ENCODE results near the gene LRRC59. TPM values are rescaled to one million over a fixed set of nuclear protein-coding genes. Genes with fewer than 3 reads are reported as not detected.

LRRC59 gene
- total RNA-seq, 2 donors from 2014 or later: 57.6 to 63.6 TPM

DNA sequence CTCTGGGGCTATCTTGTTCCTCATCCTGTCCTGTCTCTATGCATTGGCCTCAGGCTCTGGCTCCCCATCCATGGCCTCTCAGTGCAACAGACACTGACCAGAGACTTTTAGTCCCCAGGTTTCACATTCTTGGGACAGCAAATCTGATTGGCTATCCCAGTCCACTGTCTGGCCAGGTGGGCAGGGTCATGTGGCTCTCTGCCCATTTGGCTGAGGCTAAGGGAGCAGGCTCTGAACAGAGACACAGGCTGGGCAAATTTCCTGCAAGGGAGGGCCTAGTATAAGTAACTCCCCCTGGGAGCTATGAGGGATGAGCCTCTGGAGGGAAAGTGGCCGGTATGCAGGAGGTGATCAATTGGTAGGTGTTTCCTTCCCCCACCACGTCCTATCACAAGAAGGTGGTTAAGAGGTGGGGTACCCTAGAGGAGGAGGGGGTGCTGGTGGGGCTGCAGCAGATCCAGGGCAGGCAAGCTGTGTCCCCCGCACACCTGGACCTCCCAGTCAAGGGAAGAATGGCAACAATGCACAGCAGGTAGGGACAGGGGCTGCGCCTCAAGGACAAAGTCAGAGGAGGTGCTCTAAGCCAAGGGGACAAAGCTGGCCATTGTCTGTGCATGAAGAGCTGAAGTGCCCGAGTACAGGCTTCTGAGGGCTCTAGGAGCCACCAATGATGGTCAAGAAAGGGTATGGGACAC is 38.2 kb downstream of the LRRC59 start:
- Mint-ChIP-seq H3K27me3 (ENCODE audit: low read depth) (no peaks in the 10 kb centered on the region), H3K27ac (no peak overlapping the region), H3K4me1 (ENCODE audit: low read depth) (peaks cover 10% of the 10 kb centered on the region), H3K4me3 (no peak overlapping the region), H3K9me3 (no peaks in the 10 kb centered on the region), H3K36me3 (ENCODE audit: insufficient read depth in 2 of 2) (no peaks in the 10 kb centered on the region)
- ATAC-seq (replicated peaks in 1 of 2): no peak
- no peak for DNase-seq

DNA sequence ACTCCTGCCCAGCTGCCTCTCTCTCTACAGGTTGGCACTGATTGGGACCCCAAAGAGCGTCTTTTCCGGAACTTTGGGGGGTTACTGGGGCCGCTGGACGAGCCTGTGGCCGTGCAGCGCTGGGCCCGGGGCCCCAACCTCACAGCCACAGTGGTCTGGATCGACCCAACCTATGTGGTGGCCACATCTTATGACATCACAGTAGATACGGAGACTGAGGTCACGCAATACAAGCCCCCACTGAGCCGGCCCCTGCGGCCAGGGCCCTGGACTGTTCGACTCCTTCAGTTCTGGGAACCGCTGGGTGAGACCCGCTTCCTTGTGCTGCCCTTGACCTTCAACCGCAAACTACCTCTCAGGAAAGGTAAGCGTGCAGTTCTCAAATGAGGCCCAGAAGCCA is 39.1 kb downstream of the LRRC59 start:
- Mint-ChIP-seq H3K4me3 (no peak overlapping the region), H3K27ac (no peak overlapping the region), H3K36me3 (ENCODE audit: insufficient read depth in 2 of 2) (no peaks in the 10 kb centered on the region), H3K4me1 (ENCODE audit: low read depth) (peaks cover 10% of the 10 kb centered on the region), H3K9me3 (no peaks in the 10 kb centered on the region), H3K27me3 (ENCODE audit: low read depth) (no peaks in the 10 kb centered on the region)
- no peak for DNase-seq
- no peak for ATAC-seq (replicated peaks in 1 of 2)

DNA sequence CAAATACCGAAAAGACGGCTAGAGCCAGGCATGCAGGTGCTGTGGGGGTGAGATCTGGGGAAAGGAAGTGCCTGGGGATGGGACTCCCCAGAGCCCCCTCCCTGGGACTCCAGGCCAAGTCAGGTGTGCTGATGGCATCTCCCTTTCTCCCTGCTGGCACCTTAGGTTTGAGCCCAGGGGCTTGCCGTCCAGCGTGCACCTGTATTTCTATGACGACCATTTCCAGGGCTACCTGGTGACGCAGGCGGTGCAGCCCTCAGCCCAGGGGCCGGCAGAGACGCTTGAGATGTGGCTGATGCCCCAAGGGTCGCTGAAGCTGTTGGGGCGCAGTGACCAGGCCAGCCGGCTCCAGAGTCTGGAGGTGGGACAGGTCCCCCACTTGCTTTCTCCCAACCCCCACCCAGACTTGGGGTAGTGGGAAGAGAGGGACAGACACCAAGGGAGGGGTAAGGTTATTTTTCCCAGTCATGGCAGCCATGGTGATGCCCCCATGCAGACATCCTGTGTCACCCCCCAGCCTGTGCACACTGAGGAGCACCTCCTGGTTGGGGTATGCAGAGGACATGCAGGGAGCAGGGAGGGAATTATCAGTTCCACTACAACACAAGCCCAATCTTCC is 40.3 kb downstream of the LRRC59 start:
- no peak for ATAC-seq (replicated peaks in 1 of 2)
- no peaks in the 10 kb centered on the region for H3K36me3 Mint-ChIP-seq (ENCODE audit: insufficient read depth in 2 of 2)
- peaks cover 4% of the 10 kb centered on the region for H3K4me1 Mint-ChIP-seq (ENCODE audit: low read depth)
- no peak for DNase-seq
- H3K4me3 Mint-ChIP-seq: no peak overlapping the region
- H3K9me3 Mint-ChIP-seq: no peaks in the 10 kb centered on the region
- H3K27ac Mint-ChIP-seq: no peak overlapping the region
- no peaks in the 10 kb centered on the region for H3K27me3 Mint-ChIP-seq (ENCODE audit: low read depth)

DNA sequence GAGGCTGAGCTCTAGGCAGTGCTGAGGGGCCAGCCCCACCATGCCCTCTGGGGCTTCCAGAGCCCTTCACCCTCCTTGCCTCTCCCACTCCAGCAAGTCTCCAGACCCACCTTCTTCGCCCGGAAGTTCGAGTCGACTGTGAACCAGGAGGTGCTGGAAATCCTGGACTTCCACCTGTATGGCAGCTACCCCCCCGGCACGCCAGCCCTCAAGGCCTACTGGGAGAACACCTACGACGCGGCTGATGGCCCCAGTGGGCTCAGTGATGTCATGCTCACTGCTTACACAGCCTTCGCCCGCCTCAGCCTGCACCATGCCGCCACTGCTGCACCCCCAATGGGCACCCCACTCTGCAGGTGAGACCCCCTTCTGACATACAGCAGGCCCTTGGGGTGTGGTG is 40.9 kb downstream of the LRRC59 start:
- no peaks in the 10 kb centered on the region for H3K4me1 Mint-ChIP-seq (ENCODE audit: low read depth)
- DNase-seq (no peak), ATAC-seq (replicated peaks in 1 of 2) (no peak)
- H3K27me3 Mint-ChIP-seq (ENCODE audit: low read depth): no peaks in the 10 kb centered on the region
- H3K36me3 Mint-ChIP-seq (ENCODE audit: insufficient read depth in 2 of 2): no peaks in the 10 kb centered on the region
- no peak overlapping the region for H3K4me3 Mint-ChIP-seq
- no peaks in the 10 kb centered on the region for H3K9me3 Mint-ChIP-seq
- no peak overlapping the region for H3K27ac Mint-ChIP-seq

DNA sequence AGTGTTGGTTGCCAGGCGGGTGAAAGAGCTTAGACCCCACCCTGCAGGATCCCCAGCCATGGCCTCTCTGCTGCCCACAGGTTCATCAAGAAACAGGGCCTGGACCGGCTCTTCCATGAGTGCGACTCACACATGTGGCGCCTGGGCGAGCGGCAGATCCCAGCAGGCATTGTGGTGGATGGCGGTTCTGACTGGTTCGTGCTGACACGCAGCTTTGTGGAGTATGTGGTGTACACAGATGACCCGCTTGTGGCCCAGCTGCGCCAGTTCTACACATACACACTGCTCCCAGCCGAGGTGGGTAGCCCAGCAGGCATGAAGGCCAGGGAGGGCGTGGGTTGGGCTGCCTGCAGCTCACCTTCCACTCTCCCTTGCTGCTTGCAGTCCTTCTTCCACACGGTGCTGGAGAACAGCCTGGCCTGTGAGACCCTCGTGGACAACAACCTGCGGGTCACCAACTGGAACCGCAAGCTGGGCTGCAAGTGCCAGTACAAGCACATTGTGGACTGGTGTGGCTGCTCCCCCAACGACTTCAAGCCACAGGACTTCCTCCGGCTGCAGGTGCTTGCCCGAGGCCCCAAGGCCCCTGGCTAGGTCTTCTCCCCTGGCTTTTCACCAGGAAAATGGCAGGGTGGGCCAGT is 41.5 kb downstream of the LRRC59 start:
- Mint-ChIP-seq H3K4me1 (ENCODE audit: low read depth) (peaks cover 4% of the 10 kb centered on the region), H3K9me3 (no peaks in the 10 kb centered on the region), H3K27ac (no peak overlapping the region), H3K27me3 (ENCODE audit: low read depth) (no peaks in the 10 kb centered on the region), H3K36me3 (ENCODE audit: insufficient read depth in 2 of 2) (no peaks in the 10 kb centered on the region), H3K4me3 (no peak overlapping the region)
- DNase-seq: no peak
- no peak for ATAC-seq (replicated peaks in 1 of 2)

DNA sequence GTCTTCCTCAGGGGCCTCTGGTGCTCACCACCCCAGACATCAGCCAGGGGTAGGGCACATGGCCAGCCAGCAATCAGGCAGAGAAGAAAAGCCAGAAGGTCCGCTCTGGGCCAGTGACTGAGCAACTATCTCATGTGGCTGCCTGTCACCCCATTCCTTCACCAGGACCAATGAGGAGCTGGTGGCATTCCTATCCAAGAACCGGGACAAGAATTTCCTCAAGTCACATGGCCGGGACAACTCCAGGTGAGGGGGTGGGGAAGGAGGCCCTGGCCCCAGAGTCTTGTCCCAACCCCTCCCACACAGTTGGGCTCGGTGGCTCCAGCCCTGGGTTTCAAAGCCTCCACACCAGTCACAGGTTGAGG is 42.0 kb downstream of the LRRC59 start:
- Mint-ChIP-seq H3K36me3 (ENCODE audit: insufficient read depth in 2 of 2) (no peaks in the 10 kb centered on the region), H3K27me3 (ENCODE audit: low read depth) (no peaks in the 10 kb centered on the region), H3K27ac (no peak overlapping the region), H3K9me3 (no peaks in the 10 kb centered on the region), H3K4me1 (ENCODE audit: low read depth) (peaks cover 9% of the 10 kb centered on the region), H3K4me3 (no peak overlapping the region)
- DNase-seq (no peak), ATAC-seq (replicated peaks in 1 of 2) (no peak)

- H3K36me3 Mint-ChIP-seq (ENCODE audit: insufficient read depth in 2 of 2): no peaks in the 10 kb centered on the region
- no peak overlapping the region for H3K4me3 Mint-ChIP-seq
- H3K9me3 Mint-ChIP-seq: no peaks in the 10 kb centered on the region
- H3K27ac Mint-ChIP-seq: no peak overlapping the region
- H3K27me3 Mint-ChIP-seq (ENCODE audit: low read depth): no peaks in the 10 kb centered on the region
- DNase-seq: no peak
- no peak for ATAC-seq (replicated peaks in 1 of 2)
- H3K4me1 Mint-ChIP-seq (ENCODE audit: low read depth): peaks cover 10% of the 10 kb centered on the region
Observed at GRCh38 chr17:50354776-50355175, 42.5 kb downstream of the LRRC59 start.

DNA sequence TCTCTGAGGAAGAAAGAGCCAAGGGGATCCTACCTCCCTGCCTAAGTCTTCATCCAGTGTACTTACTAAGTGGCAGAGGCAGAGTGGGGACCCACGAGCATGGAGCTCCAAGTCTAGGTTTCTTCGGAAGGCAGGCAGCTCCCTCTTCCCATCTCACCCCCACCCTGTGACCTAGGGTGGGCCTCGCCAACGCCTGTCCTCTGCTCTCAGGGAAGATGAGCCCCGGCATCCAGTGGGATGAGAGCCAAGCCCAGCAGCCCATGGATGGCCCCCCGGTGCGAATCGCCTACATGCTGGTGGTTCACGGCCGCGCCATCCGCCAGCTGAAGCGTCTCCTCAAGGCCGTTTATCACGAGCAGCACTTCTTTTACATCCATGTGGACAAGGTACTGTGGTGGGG is 43.1 kb downstream of the LRRC59 start:
- Mint-ChIP-seq H3K27me3 (ENCODE audit: low read depth) (no peaks in the 10 kb centered on the region), H3K27ac (no peak overlapping the region), H3K4me3 (no peak overlapping the region), H3K9me3 (no peaks in the 10 kb centered on the region), H3K36me3 (ENCODE audit: insufficient read depth in 2 of 2) (no peaks in the 10 kb centered on the region), H3K4me1 (ENCODE audit: low read depth) (peaks cover 12% of the 10 kb centered on the region)
- DNase-seq: no peak
- ATAC-seq (replicated peaks in 1 of 2): no peak

DNA sequence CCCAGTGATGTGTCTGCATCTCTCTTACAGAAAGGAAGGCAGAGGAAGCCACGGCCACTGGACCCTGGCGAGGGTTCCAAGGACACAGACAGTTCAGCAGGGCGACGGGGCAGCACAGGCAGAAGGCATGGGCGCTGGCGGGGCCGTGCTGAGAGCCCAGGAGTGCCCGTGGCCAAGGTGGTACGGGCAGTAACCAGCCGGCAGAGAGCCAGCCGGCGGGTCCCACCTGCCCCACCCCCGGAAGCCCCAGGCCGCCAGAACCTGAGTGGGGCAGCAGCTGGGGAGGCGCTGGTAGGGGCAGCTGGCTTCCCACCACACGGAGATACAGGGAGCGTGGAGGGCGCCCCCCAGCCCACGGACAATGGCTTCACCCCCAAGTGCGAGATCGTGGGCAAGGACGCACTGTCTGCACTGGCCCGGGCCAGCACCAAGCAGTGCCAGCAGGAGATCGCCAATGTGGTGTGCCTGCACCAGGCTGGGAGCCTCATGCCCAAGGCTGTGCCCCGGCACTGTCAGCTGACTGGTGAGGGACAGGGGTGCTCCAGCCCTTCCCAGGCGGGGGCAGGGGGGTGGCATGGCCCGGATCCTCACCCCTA is 43.6 kb downstream of the LRRC59 start:
- Mint-ChIP-seq H3K36me3 (ENCODE audit: insufficient read depth in 2 of 2) (no peaks in the 10 kb centered on the region), H3K9me3 (no peaks in the 10 kb centered on the region), H3K27ac (no peak overlapping the region), H3K4me1 (ENCODE audit: low read depth) (peaks cover 17% of the 10 kb centered on the region), H3K4me3 (no peak overlapping the region), H3K27me3 (ENCODE audit: low read depth) (no peaks in the 10 kb centered on the region)
- ATAC-seq (replicated peaks in 1 of 2) (no peak), DNase-seq (no peak)

GRCh38 chr17:50352693-50353599 is 44.4 kb downstream of the LRRC59 start:
- DNase-seq: no peak
- no peak overlapping the region for H3K4me3 Mint-ChIP-seq
- no peaks in the 10 kb centered on the region for H3K27me3 Mint-ChIP-seq (ENCODE audit: low read depth)
- H3K27ac Mint-ChIP-seq: peak overlapping the region; percentile 12
- peaks cover 25% of the 10 kb centered on the region for H3K4me1 Mint-ChIP-seq (ENCODE audit: low read depth)
- ATAC-seq (replicated peaks in 1 of 2): no peak
- H3K36me3 Mint-ChIP-seq (ENCODE audit: insufficient read depth in 2 of 2): no peaks in the 10 kb centered on the region
- no peaks in the 10 kb centered on the region for H3K9me3 Mint-ChIP-seq

- no peak overlapping the region for H3K4me3 Mint-ChIP-seq
Observed at GRCh38 chr17:50352072-50352692, 45.1 kb downstream of the LRRC59 start.

GRCh38 chr17:50350733-50351132 is 46.6 kb downstream of the LRRC59 start:
- ATAC-seq (replicated peaks in 1 of 2): no peak
- H3K9me3 Mint-ChIP-seq: no peaks in the 10 kb centered on the region
- no peak overlapping the region for H3K4me3 Mint-ChIP-seq
- peak overlapping the region; percentile 88 for H3K27ac Mint-ChIP-seq
- peaks cover 38% of the 10 kb centered on the region for H3K4me1 Mint-ChIP-seq (ENCODE audit: low read depth)
- H3K27me3 Mint-ChIP-seq (ENCODE audit: low read depth): no peaks in the 10 kb centered on the region
- no peak for DNase-seq
- peaks cover 0 to 1% of the 10 kb centered on the region in 2 donors for H3K36me3 Mint-ChIP-seq (ENCODE audit: insufficient read depth in 2 of 2)

More at GRCh38 chr17:50352072-50352692, 45.1 kb downstream of the LRRC59 start:
- no peaks in the 10 kb centered on the region for H3K36me3 Mint-ChIP-seq (ENCODE audit: insufficient read depth in 2 of 2)
- no peaks in the 10 kb centered on the region for H3K9me3 Mint-ChIP-seq
- H3K4me1 Mint-ChIP-seq (ENCODE audit: low read depth): peaks cover 31% of the 10 kb centered on the region
- DNase-seq: no peak
- H3K27ac Mint-ChIP-seq: no peak overlapping the region
- no peak for ATAC-seq (replicated peaks in 1 of 2)
- no peaks in the 10 kb centered on the region for H3K27me3 Mint-ChIP-seq (ENCODE audit: low read depth)

All from activated T-cell treated with anti-CD3 and anti-CD28 coated beads, Interleukin-2, amount 50 U/mL, for 72 hours (primary cell).